Measurements from ENCODE around the gene NOTUM.
A peak's percentile ranks its signal among the peaks of the same experiment; 100 is the strongest.

NOTUM gene

DNA sequence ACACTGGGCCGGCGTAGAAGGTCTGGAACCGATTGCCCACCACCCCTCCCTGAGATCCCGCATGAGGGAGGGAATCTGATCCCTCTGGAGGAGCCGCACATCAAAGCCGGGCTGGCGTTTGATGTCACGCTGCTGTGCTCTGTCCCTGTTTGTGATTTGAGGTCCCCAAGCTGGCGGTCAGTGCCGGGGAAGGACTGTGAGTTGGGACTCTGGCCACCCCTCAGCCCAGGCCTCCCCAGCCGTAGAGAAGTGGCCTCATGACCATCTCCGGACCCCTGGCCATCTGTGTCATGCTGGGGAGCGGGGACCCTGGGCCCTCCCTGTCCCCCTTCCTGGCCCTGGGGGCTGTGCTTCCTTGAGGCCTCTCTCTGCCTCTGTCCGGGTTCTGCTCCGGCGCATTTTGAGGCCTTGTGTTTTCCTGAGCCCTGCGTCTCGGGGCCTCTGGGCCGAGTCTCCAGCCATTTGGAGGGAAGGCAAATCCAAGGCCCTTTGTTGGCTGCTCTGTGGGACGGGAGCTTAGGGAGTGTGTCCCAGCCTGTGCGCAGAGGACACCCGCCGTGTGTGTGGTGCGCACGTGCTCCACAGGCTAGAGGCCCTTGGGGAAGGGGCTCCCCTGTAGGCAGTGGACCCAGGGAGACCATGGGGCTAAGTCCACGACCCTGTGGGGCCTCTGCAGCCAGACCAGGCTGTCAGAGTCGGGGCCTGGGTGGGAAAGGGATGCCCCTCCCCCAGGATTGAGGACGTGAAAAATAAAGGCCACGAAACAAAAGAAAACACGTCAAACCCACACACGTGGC, 31.5 kb upstream of the NOTUM start:
- H4K8ac ChIP-seq (ENCODE audit: low read depth, low read length) = peak overlapping the region; percentile 53
- peak overlapping the region; percentile 78 for H3K27ac ChIP-seq (replicated peaks; ENCODE audit: low read length)
- peaks cover 0 to 12% of the 10 kb centered on the region in 2 donors for H3K36me3 ChIP-seq (replicated peaks in 1 of 2; ENCODE audit: control insufficient read depth in 2 of 2, insufficient read depth in 2 of 2, low read length in 2 of 2)
- H2BK5ac ChIP-seq (ENCODE audit: low read length) = peak overlapping the region; percentile 90
- peaks cover 25 to 29% of the 10 kb centered on the region in 2 donors for H3K4me1 ChIP-seq (ENCODE audit: control insufficient read depth in 2 of 2, insufficient read depth in 1 of 2, low read depth in 1 of 2, low read length in 2 of 2)
- peaks cover 3 to 8% of the 10 kb centered on the region in 2 donors for H3K9me3 ChIP-seq (replicated peaks in 1 of 2; ENCODE audit: control insufficient read depth in 2 of 2, insufficient read depth in 1 of 2, low read depth in 1 of 2, low read length in 2 of 2)
- peak overlapping the region; percentile 99 for H2BK15ac ChIP-seq (ENCODE audit: low read length)
- peak overlapping the region; percentile 78 for H3K4ac ChIP-seq (ENCODE audit: low read length)
- WGBS, 2 donors (ENCODE audit: extremely low coverage in 2 of 2, insufficient read length in 2 of 2, insufficient replicate concordance in 1 of 2) = no CpG with 5 or more reads among the region's 31 CpGs
- peak overlapping the region; percentile 87 for H4K91ac ChIP-seq (ENCODE audit: low read depth, low read length, poor library complexity)
- peak overlapping the region; percentile 52 for H3K23ac ChIP-seq (ENCODE audit: low read depth, low read length, poor library complexity)
- H2BK120ac ChIP-seq (ENCODE audit: low read depth, low read length) = peak overlapping the region; percentile 92
- H3K4me2 ChIP-seq (ENCODE audit: insufficient read depth, low read length, poor library complexity, severe bottlenecking) = no peak overlapping the region
- H3K14ac ChIP-seq (ENCODE audit: low read length) = peak overlapping the region; percentile 75
- H3K79me1 ChIP-seq (ENCODE audit: low read depth, low read length) = peaks cover 13% of the 10 kb centered on the region
- H2BK12ac ChIP-seq (ENCODE audit: low read length) = peak overlapping the region; percentile 99
- H3K27me3 ChIP-seq (ENCODE audit: control insufficient read depth in 3 of 3, insufficient read depth in 3 of 3, low read depth in 1 of 3, low read length in 3 of 3) = no peaks in the 10 kb centered on the region
- H3K4me3 ChIP-seq (ENCODE audit: low read length in 2 of 2) = peak overlapping the region in 1 of 2 donors; percentile 27
- H2AK5ac ChIP-seq (ENCODE audit: low read depth, low read length) = peak overlapping the region; percentile 97
- peak overlapping the region; percentile 90 for H2AFZ ChIP-seq (ENCODE audit: low read length)
- DNase-seq (ENCODE audit: low spot score) = peak; percentile 20
- peak overlapping the region; percentile 85 for H3K9ac ChIP-seq (ENCODE audit: low read depth, low read length, poor library complexity)
- peak overlapping the region; percentile 97 for H3K18ac ChIP-seq (ENCODE audit: low read length)

DNA sequence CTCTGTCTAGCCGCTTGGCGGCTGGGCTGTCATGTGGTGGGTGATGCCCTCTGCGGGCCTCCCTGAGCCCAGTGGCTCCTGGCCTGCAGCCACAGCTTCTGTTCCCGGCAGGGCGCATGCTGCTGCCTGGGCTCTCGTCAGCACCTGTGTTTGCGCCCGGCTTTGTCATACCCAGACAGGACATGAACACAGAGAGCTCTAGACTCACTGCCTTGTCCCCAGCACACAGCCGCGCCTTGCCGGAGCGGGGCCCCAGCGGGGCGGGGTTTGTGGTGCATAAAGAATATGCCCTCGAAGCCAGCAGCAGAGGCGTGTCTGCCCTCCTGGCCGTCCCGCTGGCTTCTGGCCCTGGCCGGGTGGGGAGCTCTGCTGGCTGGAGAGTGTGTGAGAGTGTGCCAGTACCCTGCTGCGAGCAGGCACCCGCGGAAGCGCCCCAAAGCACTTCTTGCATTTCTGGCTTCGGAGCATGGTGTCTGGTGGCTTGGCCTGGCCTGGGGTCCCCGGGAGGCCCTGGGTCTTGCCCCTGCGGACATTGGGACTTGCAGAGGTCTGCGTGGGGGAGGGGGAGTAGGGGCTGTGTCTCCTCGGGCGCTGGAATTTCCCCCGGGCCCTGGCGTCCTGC, 30.8 kb upstream of the NOTUM start:
- Histone ChIP-seq H2BK5ac (ENCODE audit: low read length) (peak overlapping the region; percentile 90), H2BK12ac (ENCODE audit: low read length) (peak overlapping the region; percentile 95), H4K8ac (ENCODE audit: low read depth, low read length) (no peak overlapping the region), H2AFZ (ENCODE audit: low read length) (peak overlapping the region; percentile 90), H3K4ac (ENCODE audit: low read length) (peak overlapping the region; percentile 45), H2AK5ac (ENCODE audit: low read depth, low read length) (peak overlapping the region; percentile 97), H2BK120ac (ENCODE audit: low read depth, low read length) (peak overlapping the region; percentile 92), H2BK15ac (ENCODE audit: low read length) (peak overlapping the region; percentile 79), H3K27me3 (ENCODE audit: control insufficient read depth in 3 of 3, insufficient read depth in 3 of 3, low read depth in 1 of 3, low read length in 3 of 3) (no peaks in the 10 kb centered on the region), H3K36me3 (replicated peaks in 1 of 2; ENCODE audit: control insufficient read depth in 2 of 2, insufficient read depth in 2 of 2, low read length in 2 of 2) (peaks cover under 1 to 17% of the 10 kb centered on the region in 2 donors), H3K18ac (ENCODE audit: low read length) (peak overlapping the region; percentile 97), H3K4me3 (ENCODE audit: low read length in 2 of 2) (peak overlapping the region in 1 of 2 donors; percentile 27), H3K4me1 (ENCODE audit: control insufficient read depth in 2 of 2, insufficient read depth in 1 of 2, low read depth in 1 of 2, low read length in 2 of 2) (peaks cover 25 to 29% of the 10 kb centered on the region in 2 donors), H3K9me3 (replicated peaks in 1 of 2; ENCODE audit: control insufficient read depth in 2 of 2, insufficient read depth in 1 of 2, low read depth in 1 of 2, low read length in 2 of 2) (peaks cover 3 to 8% of the 10 kb centered on the region in 2 donors), H3K4me2 (ENCODE audit: insufficient read depth, low read length, poor library complexity, severe bottlenecking) (no peak overlapping the region), H3K79me1 (ENCODE audit: low read depth, low read length) (peaks cover 15% of the 10 kb centered on the region), H3K23ac (ENCODE audit: low read depth, low read length, poor library complexity) (peak overlapping the region; percentile 75), H3K27ac (replicated peaks; ENCODE audit: low read length) (peak overlapping the region; percentile 78), H3K9ac (ENCODE audit: low read depth, low read length, poor library complexity) (peak overlapping the region; percentile 83), H3K14ac (ENCODE audit: low read length) (peak overlapping the region; percentile 84), H4K91ac (ENCODE audit: low read depth, low read length, poor library complexity) (peak overlapping the region; percentile 92)
- no CpG with 5 or more reads among the region's 31 CpGs for WGBS, 2 donors (ENCODE audit: extremely low coverage in 2 of 2, insufficient read length in 2 of 2, insufficient replicate concordance in 1 of 2)
- peak; percentile 12 for DNase-seq (ENCODE audit: low spot score)

DNA sequence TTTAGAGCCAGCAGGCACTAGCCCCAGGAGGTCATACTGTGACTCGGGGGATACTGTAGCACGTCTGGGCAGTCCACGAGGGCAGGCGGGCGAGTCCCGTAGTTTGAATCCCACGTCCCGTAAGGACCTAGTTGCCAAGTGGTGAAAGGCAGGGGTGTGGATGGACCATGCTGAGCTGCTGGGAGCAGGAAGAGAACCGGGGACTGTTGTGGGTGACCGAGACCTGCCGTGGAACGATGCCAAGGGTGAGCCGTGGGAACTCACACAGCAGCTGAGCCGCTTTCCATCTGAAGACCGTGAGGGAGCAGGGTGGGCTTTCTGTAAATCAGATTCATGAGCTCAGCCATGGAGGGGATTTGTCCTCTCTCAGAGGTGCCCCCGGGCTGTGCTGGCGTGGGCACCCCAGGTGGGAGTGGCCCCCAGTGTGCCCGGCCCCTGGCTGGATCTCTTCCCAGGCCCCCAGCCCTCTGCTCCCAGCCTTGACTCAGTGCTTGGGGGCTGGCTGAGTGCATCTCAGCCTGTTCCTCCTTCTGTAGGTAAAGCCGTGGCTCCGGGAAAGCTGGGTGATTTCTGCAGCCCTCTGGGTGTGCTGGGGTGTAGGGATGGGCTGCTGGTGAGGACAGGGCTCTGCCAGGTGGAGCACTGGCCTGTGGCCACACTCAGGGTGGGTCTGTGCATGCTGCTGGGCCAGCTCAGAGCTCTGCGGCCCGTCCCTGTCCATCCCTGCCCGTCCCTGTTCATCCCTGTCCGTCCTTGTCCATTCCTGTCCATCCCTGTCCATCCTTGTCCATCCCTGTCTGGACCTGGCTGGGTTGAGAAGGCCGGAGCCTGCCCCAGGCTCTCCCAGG, 30.1 kb upstream of the NOTUM start:
- Histone ChIP-seq H3K23ac (ENCODE audit: low read depth, low read length, poor library complexity) (peak overlapping the region; percentile 75), H4K91ac (ENCODE audit: low read depth, low read length, poor library complexity) (peak overlapping the region; percentile 92), H4K8ac (ENCODE audit: low read depth, low read length) (no peak overlapping the region), H3K4me2 (ENCODE audit: insufficient read depth, low read length, poor library complexity, severe bottlenecking) (no peak overlapping the region), H3K9ac (ENCODE audit: low read depth, low read length, poor library complexity) (peak overlapping the region; percentile 83), H3K4me3 (ENCODE audit: low read length in 2 of 2) (no peak overlapping the region), H2BK15ac (ENCODE audit: low read length) (peak overlapping the region; percentile 79), H3K36me3 (replicated peaks in 1 of 2; ENCODE audit: control insufficient read depth in 2 of 2, insufficient read depth in 2 of 2, low read length in 2 of 2) (peaks cover 5 to 21% of the 10 kb centered on the region in 2 donors), H3K27me3 (ENCODE audit: control insufficient read depth in 3 of 3, insufficient read depth in 3 of 3, low read depth in 1 of 3, low read length in 3 of 3) (no peaks in the 10 kb centered on the region), H2BK120ac (ENCODE audit: low read depth, low read length) (peak overlapping the region; percentile 35), H3K9me3 (replicated peaks in 1 of 2; ENCODE audit: control insufficient read depth in 2 of 2, insufficient read depth in 1 of 2, low read depth in 1 of 2, low read length in 2 of 2) (peaks cover 3 to 8% of the 10 kb centered on the region in 2 donors), H3K14ac (ENCODE audit: low read length) (peak overlapping the region; percentile 84), H2BK5ac (ENCODE audit: low read length) (peak overlapping the region; percentile 90), H3K27ac (replicated peaks; ENCODE audit: low read length) (peak overlapping the region; percentile 78), H3K79me1 (ENCODE audit: low read depth, low read length) (peaks cover 15% of the 10 kb centered on the region), H3K4me1 (ENCODE audit: control insufficient read depth in 2 of 2, insufficient read depth in 1 of 2, low read depth in 1 of 2, low read length in 2 of 2) (peaks cover 25 to 29% of the 10 kb centered on the region in 2 donors), H3K18ac (ENCODE audit: low read length) (peak overlapping the region; percentile 97), H2BK12ac (ENCODE audit: low read length) (peak overlapping the region; percentile 95), H3K4ac (ENCODE audit: low read length) (peak overlapping the region; percentile 45), H2AFZ (ENCODE audit: low read length) (peak overlapping the region; percentile 90), H2AK5ac (ENCODE audit: low read depth, low read length) (peak overlapping the region; percentile 95)
- DNase-seq (ENCODE audit: low spot score) = no peak
- WGBS, 2 donors (ENCODE audit: extremely low coverage in 2 of 2, insufficient read length in 2 of 2, insufficient replicate concordance in 1 of 2) = no CpG with 5 or more reads among the region's 25 CpGs
